Epithelial cell of esophagus (primary cell): ENCODE measurements around the gene SYNE3.

Experiments
- DNase-seq: peaks from one replicate; pipeline ENCODE4 v3.0.0; 2010; ENCODE audit warnings: low read depth
- H3K4me3 ChIP-seq: 2 replicates; pipeline ENCODE4 v1.5.1; 2011; ENCODE audit warnings: mild to moderate bottlenecking, low read length, control low read depth
- CTCF ChIP-seq: IDR thresholded peaks from 2 replicates; pipeline ENCODE4 v1.5.1; 2011; ENCODE audit warnings: low read depth, mild to moderate bottlenecking, low read length, control low read depth, inconsistent platforms; ENCODE audit not compliant: insufficient read depth; ENCODE audit errors: missing control alignments

The SYNE3 gene

GRCh38 chr14:95474486-95474885, 42.0 kb downstream of the SYNE3 start:
- DNase-seq: no peak
- no peak overlapping the region for H3K4me3 ChIP-seq
- no peak for TF ChIP-seq CTCF

- TF ChIP-seq CTCF: no peak
- no peak for DNase-seq
- H3K4me3 ChIP-seq: no peak overlapping the region
These were observed 43.6 kb downstream of the SYNE3 start for GRCh38 chr14:95472819-95473251.

- no peak overlapping the region for H3K4me3 ChIP-seq
- TF ChIP-seq CTCF: no peak
- DNase-seq: no peak
These were observed 45.0 kb downstream of the SYNE3 start for GRCh38 chr14:95471476-95471875.

GRCh38 chr14:95471016-95471415, 45.4 kb downstream of the SYNE3 start:
- DNase-seq: no peak
- H3K4me3 ChIP-seq: no peak overlapping the region
- TF ChIP-seq CTCF: no peak

- no peak for DNase-seq
- no peak overlapping the region for H3K4me3 ChIP-seq
- no peak for TF ChIP-seq CTCF
These were observed 47.3 kb downstream of the SYNE3 start for GRCh38 chr14:95469134-95469481.

- no peak for DNase-seq
- no peak for TF ChIP-seq CTCF
- no peak overlapping the region for H3K4me3 ChIP-seq
These were observed 47.9 kb downstream of the SYNE3 start for GRCh38 chr14:95468448-95469133.

GRCh38 chr14:95467657-95468056, 48.8 kb downstream of the SYNE3 start:
- no peak for DNase-seq
- H3K4me3 ChIP-seq: no peak overlapping the region
- TF ChIP-seq CTCF: no peak
